Mesothelial cell of epicardium (in vitro differentiated cells): ENCODE data around the gene KCNMA1. TPM values are rescaled to one million over a fixed set of nuclear protein-coding genes. Genes with fewer than 3 reads are reported as not detected.

ENCODE experiments used
- DNase-seq, 2 experiments: peaks; one replicate each; pipeline ENCODE4 v3.0.0; 2021; ENCODE audit warnings: low spot score in 2 of 2; ENCODE audit not compliant: unreplicated experiment in 2 of 2
- H3K27ac Mint-ChIP-seq: 2 replicates; pipeline ENCODE4 v1.8.0; 2021; ENCODE audit warnings: mixed read lengths
- H3K27me3 Mint-ChIP-seq: 2 replicates; pipeline ENCODE4 v1.8.0; 2021; ENCODE audit warnings: low read depth, mixed read lengths
- H3K36me3 Mint-ChIP-seq: 2 replicates; pipeline ENCODE4 v1.8.0; 2021; ENCODE audit warnings: mixed read lengths
- H3K4me1 Mint-ChIP-seq: 2 replicates; pipeline ENCODE4 v1.8.0; 2021; ENCODE audit warnings: mixed read lengths
- H3K4me3 Mint-ChIP-seq: 2 replicates; pipeline ENCODE4 v1.8.0; 2021; ENCODE audit warnings: mild to moderate bottlenecking, moderate library complexity, mixed read lengths
- H3K9me3 Mint-ChIP-seq: 2 replicates; pipeline ENCODE4 v1.8.0; 2021; ENCODE audit warnings: mixed read lengths
- total RNA-seq: library from RNA; stranded (reverse); gene quantifications from 3 replicates; pipeline ENCODE4 v1.2.1, GENCODE V29; 2021
- TF ChIP-seq, protein P1 (sequence below): fragments of 200-600 bp; sonication (generic); IDR thresholded peaks from one replicate; pipeline ENCODE4 v1.5.0; 2021; ENCODE audit warnings: antibody characterized with exemption; ENCODE audit not compliant: unreplicated experiment

Gene KCNMA1
- total RNA-seq, 1 donor from 2014 or later, result 44.0 TPM

DNA sequence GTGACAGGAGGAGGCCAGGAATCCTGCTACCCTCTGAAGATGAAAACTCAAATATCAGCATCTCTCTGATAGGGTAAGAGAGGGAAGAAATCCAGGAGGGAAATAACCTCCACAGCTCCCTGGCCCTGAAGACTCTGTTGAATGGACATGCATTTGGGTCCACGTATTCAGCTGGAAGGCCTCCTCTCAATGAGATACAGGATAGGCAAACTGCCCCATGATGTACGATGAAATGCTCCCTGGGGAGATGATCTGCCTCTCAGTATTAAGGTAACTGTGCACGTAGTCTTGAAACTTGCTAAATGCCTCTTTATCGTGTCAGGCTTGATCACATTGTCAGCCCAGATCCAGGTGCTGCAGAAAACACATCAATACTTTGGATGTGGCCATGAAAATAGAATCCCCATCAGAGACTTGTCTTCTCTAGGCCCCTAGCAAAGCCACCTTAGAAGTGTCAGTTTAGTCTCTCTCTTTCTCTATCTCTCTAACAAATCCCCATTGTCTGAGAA lies 384.0 kb downstream of the KCNMA1 start:
- DNase-seq, result no peak
- Mint-ChIP-seq H3K27ac (no peak overlapping the region), H3K4me1 (peaks cover 17% of the 10 kb centered on the region), H3K27me3 (no peaks in the 10 kb centered on the region), H3K36me3 (peaks cover 3% of the 10 kb centered on the region), H3K9me3 (peaks cover 8% of the 10 kb centered on the region), H3K4me3 (no peak overlapping the region)
- TF ChIP-seq, protein P1, sequence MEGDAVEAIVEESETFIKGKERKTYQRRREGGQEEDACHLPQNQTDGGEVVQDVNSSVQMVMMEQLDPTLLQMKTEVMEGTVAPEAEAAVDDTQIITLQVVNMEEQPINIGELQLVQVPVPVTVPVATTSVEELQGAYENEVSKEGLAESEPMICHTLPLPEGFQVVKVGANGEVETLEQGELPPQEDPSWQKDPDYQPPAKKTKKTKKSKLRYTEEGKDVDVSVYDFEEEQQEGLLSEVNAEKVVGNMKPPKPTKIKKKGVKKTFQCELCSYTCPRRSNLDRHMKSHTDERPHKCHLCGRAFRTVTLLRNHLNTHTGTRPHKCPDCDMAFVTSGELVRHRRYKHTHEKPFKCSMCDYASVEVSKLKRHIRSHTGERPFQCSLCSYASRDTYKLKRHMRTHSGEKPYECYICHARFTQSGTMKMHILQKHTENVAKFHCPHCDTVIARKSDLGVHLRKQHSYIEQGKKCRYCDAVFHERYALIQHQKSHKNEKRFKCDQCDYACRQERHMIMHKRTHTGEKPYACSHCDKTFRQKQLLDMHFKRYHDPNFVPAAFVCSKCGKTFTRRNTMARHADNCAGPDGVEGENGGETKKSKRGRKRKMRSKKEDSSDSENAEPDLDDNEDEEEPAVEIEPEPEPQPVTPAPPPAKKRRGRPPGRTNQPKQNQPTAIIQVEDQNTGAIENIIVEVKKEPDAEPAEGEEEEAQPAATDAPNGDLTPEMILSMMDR, result no peak

DNA sequence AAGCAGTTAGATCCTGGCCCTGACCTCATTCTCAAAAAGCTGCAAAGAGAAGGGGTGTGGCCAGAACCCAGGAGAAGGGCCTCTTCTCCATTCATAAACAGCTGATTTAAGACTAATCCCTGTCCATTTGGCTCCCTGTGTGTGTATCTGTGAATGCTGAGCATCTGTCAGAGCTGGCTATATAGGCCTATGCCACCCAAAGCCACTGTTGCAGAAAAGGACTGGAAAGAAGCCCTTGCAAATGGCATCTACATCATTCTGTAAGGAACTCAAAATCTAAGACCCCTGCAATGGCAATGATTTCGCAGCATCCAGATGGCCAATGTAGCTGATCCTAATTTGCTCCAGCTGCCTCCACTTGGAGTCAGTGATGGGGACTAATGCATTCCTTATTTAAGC lies 384.5 kb downstream of the KCNMA1 start:
- Mint-ChIP-seq H3K27ac (no peak overlapping the region), H3K9me3 (peaks cover 8% of the 10 kb centered on the region), H3K4me3 (no peak overlapping the region), H3K36me3 (peaks cover 3% of the 10 kb centered on the region), H3K4me1 (peaks cover 21% of the 10 kb centered on the region), H3K27me3 (no peaks in the 10 kb centered on the region)
- no peak for DNase-seq
- TF ChIP-seq, protein P1, result no peak

DNA sequence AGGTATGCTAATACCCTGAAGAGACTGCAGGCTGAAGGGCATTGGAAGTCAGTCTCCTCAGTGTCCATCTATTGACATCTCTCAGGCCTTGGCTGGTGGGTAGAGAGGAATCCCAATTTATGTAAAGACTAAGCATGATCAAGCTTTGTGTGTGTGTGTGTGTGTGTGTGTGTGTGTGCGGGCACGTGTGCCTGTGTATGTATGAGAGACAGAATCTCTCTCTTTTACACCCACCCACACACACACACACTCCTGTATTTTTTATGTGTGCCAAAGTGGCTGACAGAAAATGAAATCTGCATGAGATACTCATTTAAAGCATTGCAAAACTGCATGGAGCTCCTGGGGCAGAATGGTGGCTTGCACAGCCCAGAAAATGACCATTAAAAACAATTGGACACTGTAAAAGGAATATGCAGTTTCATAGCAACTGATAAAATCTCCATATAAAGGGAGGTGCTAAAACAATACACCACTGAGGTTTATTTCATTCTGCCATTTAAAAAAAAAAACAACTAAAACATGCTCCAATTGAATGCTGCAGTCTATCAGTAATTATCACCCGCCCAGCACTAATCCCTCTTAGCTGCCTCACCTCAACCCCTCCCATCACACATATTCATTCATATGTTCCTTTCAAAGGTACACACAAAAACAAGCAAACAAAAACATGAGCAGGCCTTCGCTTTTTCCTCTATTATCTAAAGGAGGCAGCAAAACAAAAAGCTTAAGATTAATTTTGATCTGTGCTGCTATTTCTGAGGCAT lies 385.0 kb downstream of the KCNMA1 start:
- TF ChIP-seq, protein P1, result no peak
- DNase-seq, result no peak
- Mint-ChIP-seq H3K27me3 (no peaks in the 10 kb centered on the region), H3K9me3 (peaks cover 5% of the 10 kb centered on the region), H3K4me3 (no peak overlapping the region), H3K27ac (no peak overlapping the region), H3K36me3 (peaks cover 3% of the 10 kb centered on the region), H3K4me1 (peaks cover 26% of the 10 kb centered on the region)

DNA sequence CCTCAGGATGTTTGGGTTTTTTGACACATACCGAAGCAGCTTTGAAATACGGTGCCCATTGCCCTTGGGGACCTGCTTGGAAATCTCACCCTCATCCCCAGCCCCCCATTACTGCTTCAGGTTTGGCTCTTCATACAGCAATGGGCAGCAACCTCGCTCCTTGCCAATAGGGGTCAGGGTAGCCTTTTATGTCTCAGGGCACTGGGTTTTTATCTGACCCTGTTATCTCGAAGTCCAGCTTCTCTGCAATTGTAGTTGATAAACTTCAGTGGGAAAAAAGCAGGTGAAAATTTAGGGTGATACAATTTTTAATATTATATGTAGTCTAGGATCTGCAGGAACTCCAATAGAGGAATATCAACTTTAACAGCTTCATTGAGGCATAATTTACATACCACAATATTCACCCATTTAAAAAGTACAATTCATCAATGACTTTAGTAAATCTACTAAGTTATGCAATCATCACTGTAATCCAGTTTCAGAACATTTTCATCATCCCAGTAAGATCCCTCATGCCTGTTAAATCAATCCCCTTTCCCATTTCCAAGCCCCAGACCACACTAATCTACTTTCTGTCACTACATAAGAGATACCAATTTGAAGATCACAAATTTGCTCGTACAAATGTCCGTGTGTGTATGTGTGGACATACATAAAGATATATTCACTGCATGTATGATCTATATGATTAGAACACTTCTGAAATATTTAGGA lies 386.2 kb downstream of the KCNMA1 start:
- Mint-ChIP-seq H3K4me1 (peaks cover 38% of the 10 kb centered on the region), H3K4me3 (no peak overlapping the region), H3K36me3 (no peaks in the 10 kb centered on the region), H3K27ac (no peak overlapping the region), H3K27me3 (no peaks in the 10 kb centered on the region), H3K9me3 (no peaks in the 10 kb centered on the region)
- DNase-seq, result no peak
- TF ChIP-seq, protein P1, result no peak

DNA sequence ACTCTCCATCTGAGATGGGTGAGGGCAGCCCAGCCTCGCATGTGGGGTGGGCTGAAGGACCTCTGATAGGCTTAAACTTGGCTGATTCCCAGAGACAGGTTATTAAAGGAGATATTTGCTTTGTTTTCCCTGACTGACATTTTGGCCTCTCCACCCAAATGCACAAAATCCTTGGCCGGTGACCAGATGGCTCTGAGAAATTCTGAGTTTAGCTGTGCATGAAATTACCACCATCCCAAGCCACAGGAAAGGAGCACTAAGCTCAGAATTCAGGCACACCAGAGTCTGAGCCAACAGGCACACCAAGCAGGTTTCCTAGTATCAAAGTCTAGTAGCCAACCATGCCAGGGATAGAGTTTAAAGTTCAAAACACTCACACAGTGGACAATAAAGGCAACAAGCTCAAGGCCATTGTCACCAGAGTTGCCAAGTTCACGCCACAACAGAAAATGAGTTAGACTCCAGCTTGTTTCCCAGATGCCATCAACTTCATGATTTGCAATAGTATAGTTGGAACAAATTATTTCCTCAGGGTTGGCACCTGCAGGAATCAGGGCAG lies 387.6 kb downstream of the KCNMA1 start:
- H3K27me3 Mint-ChIP-seq, result no peaks in the 10 kb centered on the region
- H3K9me3 Mint-ChIP-seq, result no peaks in the 10 kb centered on the region
- no peaks in the 10 kb centered on the region for H3K36me3 Mint-ChIP-seq
- H3K27ac Mint-ChIP-seq, result no peak overlapping the region
- peaks cover 42% of the 10 kb centered on the region for H3K4me1 Mint-ChIP-seq
- no peak for DNase-seq
- no peak overlapping the region for H3K4me3 Mint-ChIP-seq
- TF ChIP-seq, protein P1, result no peak
